Endothelial cell (in vitro differentiated cells): ENCODE measurements around the gene PLA2G4D. TPM values are rescaled to one million over a fixed set of nuclear protein-coding genes. Genes with fewer than 3 reads are reported as not detected.
A peak's percentile ranks its signal among the peaks of the same experiment; 100 is the strongest.

Source experiments
- DNase-seq: peaks from one replicate; pipeline ENCODE4 v3.0.0; 2021; ENCODE audit warnings: low spot score
- H3K27ac Mint-ChIP-seq: one replicate; pipeline ENCODE4 v1.8.0; 2021; ENCODE audit warnings: mixed read lengths, inconsistent platforms; ENCODE audit not compliant: unreplicated experiment
- H3K27me3 Mint-ChIP-seq: one replicate; pipeline ENCODE4 v1.8.0; 2021; ENCODE audit warnings: mild to moderate bottlenecking, moderate library complexity, mixed read lengths, inconsistent platforms; ENCODE audit not compliant: unreplicated experiment
- H3K36me3 Mint-ChIP-seq: one replicate; pipeline ENCODE4 v1.8.0; 2021; ENCODE audit warnings: mild to moderate bottlenecking, low read depth, mixed read lengths, inconsistent platforms; ENCODE audit not compliant: unreplicated experiment
- H3K4me1 Mint-ChIP-seq: one replicate; pipeline ENCODE4 v1.8.0; 2021; ENCODE audit warnings: mild to moderate bottlenecking, mixed read lengths, inconsistent platforms; ENCODE audit not compliant: unreplicated experiment
- H3K4me3 Mint-ChIP-seq: one replicate; pipeline ENCODE4 v1.8.0; 2021; ENCODE audit warnings: mild to moderate bottlenecking, mixed read lengths, inconsistent platforms; ENCODE audit not compliant: unreplicated experiment
- H3K9me3 Mint-ChIP-seq: one replicate; pipeline ENCODE4 v1.8.0; 2021; ENCODE audit warnings: mixed read lengths, inconsistent platforms; ENCODE audit not compliant: unreplicated experiment
- CTCF ChIP-seq: fragments of 200-600 bp; sonication (generic); IDR thresholded peaks from one replicate; pipeline ENCODE4 v1.5.0; 2021; ENCODE audit warnings: antibody characterized with exemption; ENCODE audit not compliant: unreplicated experiment
- long read RNA-seq: library from polyadenylated mRNA; unstranded; transcript quantifications from one replicate; pipeline ENCODE4 v2.0.0, GENCODE V29; 2020; ENCODE audit not compliant: unreplicated experiment
- total RNA-seq: library from RNA; stranded (reverse); fragmentation: NEBNext Ultra II Directional; extraction: Animal tissue kit (Norgen Biotek cat#: 25700); gene quantifications from one replicate; pipeline ENCODE4 v1.2.1, GENCODE V29; 2021; ENCODE audit not compliant: unreplicated experiment

Gene PLA2G4D
- not detected for total RNA-seq
- long read RNA-seq = 0 reads

- DNase-seq = no peak
- H3K27me3 Mint-ChIP-seq = no peaks in the 10 kb centered on the region
- H3K4me1 Mint-ChIP-seq = peaks cover 12% of the 10 kb centered on the region
- no peaks in the 10 kb centered on the region for H3K36me3 Mint-ChIP-seq
- no peak within 1 kb of the TSS for H3K27ac Mint-ChIP-seq
- TF ChIP-seq CTCF = no peak
- no peak within 1 kb of the TSS for H3K4me3 Mint-ChIP-seq
- no peaks in the 10 kb centered on the region for H3K9me3 Mint-ChIP-seq
These were observed at the start of gene PLA2G4D for GRCh38 chr15:42094512-42094963. Gene PLA2G4D (minus strand): TSS chr15:42094562. CDS start chr15:42094459, 103 bp downstream.

GRCh38 chr15:42143356-42143755, 49.0 kb upstream of the PLA2G4D start:
- Mint-ChIP-seq H3K36me3 (peaks cover 10% of the 10 kb centered on the region), H3K27ac (no peak overlapping the region), H3K4me3 (no peak overlapping the region), H3K4me1 (no peaks in the 10 kb centered on the region), H3K27me3 (peaks cover 5% of the 10 kb centered on the region), H3K9me3 (no peaks in the 10 kb centered on the region)
- no peak for DNase-seq
- TF ChIP-seq CTCF = no peak

- H3K4me3 Mint-ChIP-seq = no peak overlapping the region
- no peak overlapping the region for H3K27ac Mint-ChIP-seq
- no peaks in the 10 kb centered on the region for H3K9me3 Mint-ChIP-seq
- DNase-seq = no peak
- TF ChIP-seq CTCF = no peak
- H3K27me3 Mint-ChIP-seq = peaks cover 5% of the 10 kb centered on the region
- H3K36me3 Mint-ChIP-seq = peaks cover 10% of the 10 kb centered on the region
- H3K4me1 Mint-ChIP-seq = peaks cover under 1% of the 10 kb centered on the region
These were observed 47.7 kb upstream of the PLA2G4D start for GRCh38 chr15:42141795-42142667.

- H3K27me3 Mint-ChIP-seq = peaks cover 5% of the 10 kb centered on the region
- H3K9me3 Mint-ChIP-seq = no peaks in the 10 kb centered on the region
- peaks cover 10% of the 10 kb centered on the region for H3K36me3 Mint-ChIP-seq
- H3K4me1 Mint-ChIP-seq = peaks cover 9% of the 10 kb centered on the region
- TF ChIP-seq CTCF = no peak
- no peak for DNase-seq
- H3K27ac Mint-ChIP-seq = no peak overlapping the region
- H3K4me3 Mint-ChIP-seq = no peak overlapping the region
These were observed 46.9 kb upstream of the PLA2G4D start for GRCh38 chr15:42141246-42141645.

GRCh38 chr15:42140383-42141070, 46.2 kb upstream of the PLA2G4D start:
- Mint-ChIP-seq H3K27ac (peak overlapping the region; percentile 30), H3K4me1 (peaks cover 13% of the 10 kb centered on the region), H3K27me3 (peaks cover 5% of the 10 kb centered on the region), H3K4me3 (no peak overlapping the region), H3K9me3 (no peaks in the 10 kb centered on the region), H3K36me3 (peaks cover 10% of the 10 kb centered on the region)
- no peak for TF ChIP-seq CTCF
- no peak for DNase-seq
